GM12878 (cell line): Measurements from ENCODE around the gene ITPR2. TPM values are rescaled to one million over a fixed set of nuclear protein-coding genes. Genes with fewer than 3 reads are reported as not detected.
A peak's percentile ranks its signal among the peaks of the same experiment; 100 is the strongest.

Experiments used
- CBFB ChIP-seq: IDR thresholded peaks from 2 replicates; pipeline ENCODE4 v1.6.1; 2016; ENCODE audit warnings: antibody characterized with exemption, low read depth
- CEBPB ChIP-seq, 2 experiments: fragments of 150-350 bp in 1 of 2; IDR thresholded peaks; 2 replicates each; pipeline ENCODE4 v1.6.1; 2012 to 2014; ENCODE audit warnings: low read depth in 2 of 2, low read length in 2 of 2, borderline replicate concordance in 1 of 2, inconsistent platforms in 1 of 2
- CHD4 ChIP-seq: fragments of 200-600 bp; sonication (generic); IDR thresholded peaks from 2 replicates; pipeline ENCODE4 v1.6.1; 2016; ENCODE audit warnings: mild to moderate bottlenecking
- MYB ChIP-seq: fragments of 150-350 bp; IDR thresholded peaks from 2 replicates; pipeline ENCODE4 v1.6.1; 2014; ENCODE audit warnings: mild to moderate bottlenecking, low read depth, low read length, borderline replicate concordance
- MYC ChIP-seq: IDR thresholded peaks from 2 replicates; pipeline ENCODE4 v1.6.1; 2011; ENCODE audit warnings: mild to moderate bottlenecking, low read length, moderate library complexity, inconsistent platforms; ENCODE audit not compliant: insufficient read depth, insufficient replicate concordance, insufficient read length, severe bottlenecking
- NFXL1 ChIP-seq: fragments of 450-650 bp; IDR thresholded peaks from 2 replicates; pipeline ENCODE4 v1.6.1; 2017; ENCODE audit warnings: antibody characterized with exemption, mild to moderate bottlenecking, borderline replicate concordance
- NFYB ChIP-seq: IDR thresholded peaks from 2 replicates; pipeline ENCODE4 v1.6.1; 2011; ENCODE audit warnings: low read depth, mild to moderate bottlenecking, low read length, improper control_type of control experiment, moderate library complexity; ENCODE audit not compliant: insufficient read depth
- SMAD5 ChIP-seq: IDR thresholded peaks from 2 replicates; pipeline ENCODE4 v1.6.1; 2016; ENCODE audit warnings: antibody characterized with exemption, low read depth
- SREBF2 ChIP-seq: IDR thresholded peaks from 2 replicates; pipeline ENCODE4 v1.6.1; 2012; ENCODE audit warnings: mild to moderate bottlenecking, low read length
- TCF12 ChIP-seq: IDR thresholded peaks from 2 replicates; pipeline ENCODE4 v1.6.1; 2011; ENCODE audit warnings: low read depth, mild to moderate bottlenecking, low read length
- ZNF217 ChIP-seq: fragments of 450-650 bp; IDR thresholded peaks from 2 replicates; pipeline ENCODE4 v1.6.1; 2017; ENCODE audit warnings: antibody characterized with exemption, mild to moderate bottlenecking
- ZNF622 ChIP-seq: fragments of 450-650 bp; IDR thresholded peaks from 2 replicates; pipeline ENCODE4 v1.6.1; 2017; ENCODE audit warnings: mild to moderate bottlenecking, inconsistent platforms
- polyA plus RNA-seq, 11 experiments: library from polyadenylated mRNA; depleted of rRNA in 4 of 11; unstranded in 6 of 11; stranded (reverse) in 5 of 11; fragments of >200 nt; fragmentation: Nextera tagmentation in 4 of 11; fragmentation: Illumina TruSeq in 1 of 11; extraction: Ambion mirVana in 4 of 11; extraction: Trizol in 1 of 11; gene quantifications; 1 replicate in 1 of 11; 2 replicates in 10 of 11; pipeline versions ENCODE4 v1.2.1 to v1.2.3, GENCODE V29; 2011 to 2016; ENCODE audit warnings: inconsistent platforms in 2 of 11, missing spikeins in 2 of 11, low read depth in 1 of 11
- total RNA-seq, 4 experiments: library from RNA; depleted of rRNA in 3 of 4; stranded (reverse); fragments of >200 nt in 3 of 4; fragmentation: Illumina TruSeq in 1 of 4; extraction: Trizol in 1 of 4; gene quantifications; 2 replicates each; pipeline versions ENCODE4 v1.2.1 to v1.2.3, GENCODE V29; 2013 to 2021
- TF ChIP-seq, protein P1 (sequence below): fragments of 450-650 bp; IDR thresholded peaks from 2 replicates; pipeline ENCODE4 v1.6.1; 2014; ENCODE audit warnings: mild to moderate bottlenecking
- TF ChIP-seq, protein P2 (sequence below): fragments of 450-650 bp; IDR thresholded peaks from 2 replicates; pipeline ENCODE4 v1.6.1; 2016; ENCODE audit warnings: mild to moderate bottlenecking
- TF ChIP-seq, protein P3 (sequence below): IDR thresholded peaks from 2 replicates; pipeline ENCODE4 v1.6.1; 2012; ENCODE audit warnings: improper control_type of control experiment, low read depth, low read length; ENCODE audit not compliant: insufficient replicate concordance
- TF ChIP-seq, protein P4 (sequence below): fragments of 450-650 bp; IDR thresholded peaks from 2 replicates; pipeline ENCODE4 v1.6.1; 2017; ENCODE audit warnings: mild to moderate bottlenecking, moderate library complexity

ITPR2 gene
- total and polyA plus RNA-seq, 10 of the 15 experiments (the other 5 are each of a cell fraction or from before 2014, with no cell fraction given) = 7.5 to 76.2 (median 47.1) TPM

DNA sequence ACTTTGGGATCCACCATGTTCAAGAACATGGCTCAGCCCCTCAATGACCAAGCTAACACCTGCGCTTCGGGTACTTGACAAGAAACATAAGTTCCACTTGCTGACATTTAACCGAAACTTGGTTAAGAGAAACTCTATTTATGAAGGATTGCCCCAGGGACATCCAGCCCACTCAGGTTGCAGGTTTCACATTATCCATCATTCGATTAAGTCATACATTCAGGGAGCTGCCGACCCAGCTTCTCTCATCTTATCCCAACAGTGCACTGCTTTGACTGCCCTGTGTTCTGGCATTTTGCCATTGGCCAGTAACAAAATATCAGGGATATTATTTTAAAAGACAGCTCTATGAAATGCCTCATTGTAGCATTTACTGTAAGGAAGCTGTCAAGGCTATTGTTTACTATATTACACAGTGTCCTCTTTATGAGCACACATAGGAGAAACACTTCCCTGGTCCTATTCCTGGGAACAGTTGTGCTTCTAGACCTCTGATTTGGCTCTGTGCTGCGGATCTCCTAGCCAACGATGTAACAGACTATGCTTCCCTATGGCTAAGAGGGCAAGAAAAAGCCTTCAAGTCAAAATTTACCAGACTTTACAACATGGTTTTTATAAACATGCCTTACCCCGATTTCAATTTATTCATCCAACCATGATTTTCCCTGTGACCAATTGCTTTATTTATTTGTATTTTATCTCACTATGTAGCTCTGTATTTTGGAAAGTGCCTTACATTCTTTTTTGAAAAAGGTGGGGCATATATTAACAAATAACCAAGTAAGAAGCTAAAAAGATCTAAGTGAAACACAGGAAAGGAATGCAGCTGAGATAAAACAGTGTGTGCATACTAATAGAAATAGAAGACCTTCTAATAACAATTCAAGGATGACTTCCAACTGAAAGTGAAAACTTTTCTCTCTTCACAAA is 109.3 kb downstream of the ITPR2 start (continued):
- TF ChIP-seq NFXL1 (no peak), ZNF217 (no peak), NFYB (no peak), CEBPB (IDR thresholded peaks at IDR 0.05; ENCODE audit: borderline replicate concordance in 1 of 2, low read depth in 2 of 2, low read length in 2 of 2) (no peak), SREBF2 (no peak), CBFB (no peak; the same call in 1 of the 2 replicates), ZNF622 (no peak), CHD4 (no peak), SMAD5 (no peak), MYB (no peak), TCF12 (peak; percentile 79), MYC (no peak)
- TF ChIP-seq, protein P1, sequence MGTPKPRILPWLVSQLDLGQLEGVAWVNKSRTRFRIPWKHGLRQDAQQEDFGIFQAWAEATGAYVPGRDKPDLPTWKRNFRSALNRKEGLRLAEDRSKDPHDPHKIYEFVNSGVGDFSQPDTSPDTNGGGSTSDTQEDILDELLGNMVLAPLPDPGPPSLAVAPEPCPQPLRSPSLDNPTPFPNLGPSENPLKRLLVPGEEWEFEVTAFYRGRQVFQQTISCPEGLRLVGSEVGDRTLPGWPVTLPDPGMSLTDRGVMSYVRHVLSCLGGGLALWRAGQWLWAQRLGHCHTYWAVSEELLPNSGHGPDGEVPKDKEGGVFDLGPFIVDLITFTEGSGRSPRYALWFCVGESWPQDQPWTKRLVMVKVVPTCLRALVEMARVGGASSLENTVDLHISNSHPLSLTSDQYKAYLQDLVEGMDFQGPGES = no peak
- TF ChIP-seq, protein P2, sequence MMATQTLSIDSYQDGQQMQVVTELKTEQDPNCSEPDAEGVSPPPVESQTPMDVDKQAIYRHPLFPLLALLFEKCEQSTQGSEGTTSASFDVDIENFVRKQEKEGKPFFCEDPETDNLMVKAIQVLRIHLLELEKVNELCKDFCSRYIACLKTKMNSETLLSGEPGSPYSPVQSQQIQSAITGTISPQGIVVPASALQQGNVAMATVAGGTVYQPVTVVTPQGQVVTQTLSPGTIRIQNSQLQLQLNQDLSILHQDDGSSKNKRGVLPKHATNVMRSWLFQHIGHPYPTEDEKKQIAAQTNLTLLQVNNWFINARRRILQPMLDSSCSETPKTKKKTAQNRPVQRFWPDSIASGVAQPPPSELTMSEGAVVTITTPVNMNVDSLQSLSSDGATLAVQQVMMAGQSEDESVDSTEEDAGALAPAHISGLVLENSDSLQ = no peak
- TF ChIP-seq, protein P3, sequence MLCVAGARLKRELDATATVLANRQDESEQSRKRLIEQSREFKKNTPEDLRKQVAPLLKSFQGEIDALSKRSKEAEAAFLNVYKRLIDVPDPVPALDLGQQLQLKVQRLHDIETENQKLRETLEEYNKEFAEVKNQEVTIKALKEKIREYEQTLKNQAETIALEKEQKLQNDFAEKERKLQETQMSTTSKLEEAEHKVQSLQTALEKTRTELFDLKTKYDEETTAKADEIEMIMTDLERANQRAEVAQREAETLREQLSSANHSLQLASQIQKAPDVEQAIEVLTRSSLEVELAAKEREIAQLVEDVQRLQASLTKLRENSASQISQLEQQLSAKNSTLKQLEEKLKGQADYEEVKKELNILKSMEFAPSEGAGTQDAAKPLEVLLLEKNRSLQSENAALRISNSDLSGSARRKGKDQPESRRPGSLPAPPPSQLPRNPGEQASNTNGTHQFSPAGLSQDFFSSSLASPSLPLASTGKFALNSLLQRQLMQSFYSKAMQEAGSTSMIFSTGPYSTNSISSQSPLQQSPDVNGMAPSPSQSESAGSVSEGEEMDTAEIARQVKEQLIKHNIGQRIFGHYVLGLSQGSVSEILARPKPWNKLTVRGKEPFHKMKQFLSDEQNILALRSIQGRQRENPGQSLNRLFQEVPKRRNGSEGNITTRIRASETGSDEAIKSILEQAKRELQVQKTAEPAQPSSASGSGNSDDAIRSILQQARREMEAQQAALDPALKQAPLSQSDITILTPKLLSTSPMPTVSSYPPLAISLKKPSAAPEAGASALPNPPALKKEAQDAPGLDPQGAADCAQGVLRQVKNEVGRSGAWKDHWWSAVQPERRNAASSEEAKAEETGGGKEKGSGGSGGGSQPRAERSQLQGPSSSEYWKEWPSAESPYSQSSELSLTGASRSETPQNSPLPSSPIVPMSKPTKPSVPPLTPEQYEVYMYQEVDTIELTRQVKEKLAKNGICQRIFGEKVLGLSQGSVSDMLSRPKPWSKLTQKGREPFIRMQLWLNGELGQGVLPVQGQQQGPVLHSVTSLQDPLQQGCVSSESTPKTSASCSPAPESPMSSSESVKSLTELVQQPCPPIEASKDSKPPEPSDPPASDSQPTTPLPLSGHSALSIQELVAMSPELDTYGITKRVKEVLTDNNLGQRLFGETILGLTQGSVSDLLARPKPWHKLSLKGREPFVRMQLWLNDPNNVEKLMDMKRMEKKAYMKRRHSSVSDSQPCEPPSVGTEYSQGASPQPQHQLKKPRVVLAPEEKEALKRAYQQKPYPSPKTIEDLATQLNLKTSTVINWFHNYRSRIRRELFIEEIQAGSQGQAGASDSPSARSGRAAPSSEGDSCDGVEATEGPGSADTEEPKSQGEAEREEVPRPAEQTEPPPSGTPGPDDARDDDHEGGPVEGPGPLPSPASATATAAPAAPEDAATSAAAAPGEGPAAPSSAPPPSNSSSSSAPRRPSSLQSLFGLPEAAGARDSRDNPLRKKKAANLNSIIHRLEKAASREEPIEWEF = no peak
- TF ChIP-seq, protein P4, sequence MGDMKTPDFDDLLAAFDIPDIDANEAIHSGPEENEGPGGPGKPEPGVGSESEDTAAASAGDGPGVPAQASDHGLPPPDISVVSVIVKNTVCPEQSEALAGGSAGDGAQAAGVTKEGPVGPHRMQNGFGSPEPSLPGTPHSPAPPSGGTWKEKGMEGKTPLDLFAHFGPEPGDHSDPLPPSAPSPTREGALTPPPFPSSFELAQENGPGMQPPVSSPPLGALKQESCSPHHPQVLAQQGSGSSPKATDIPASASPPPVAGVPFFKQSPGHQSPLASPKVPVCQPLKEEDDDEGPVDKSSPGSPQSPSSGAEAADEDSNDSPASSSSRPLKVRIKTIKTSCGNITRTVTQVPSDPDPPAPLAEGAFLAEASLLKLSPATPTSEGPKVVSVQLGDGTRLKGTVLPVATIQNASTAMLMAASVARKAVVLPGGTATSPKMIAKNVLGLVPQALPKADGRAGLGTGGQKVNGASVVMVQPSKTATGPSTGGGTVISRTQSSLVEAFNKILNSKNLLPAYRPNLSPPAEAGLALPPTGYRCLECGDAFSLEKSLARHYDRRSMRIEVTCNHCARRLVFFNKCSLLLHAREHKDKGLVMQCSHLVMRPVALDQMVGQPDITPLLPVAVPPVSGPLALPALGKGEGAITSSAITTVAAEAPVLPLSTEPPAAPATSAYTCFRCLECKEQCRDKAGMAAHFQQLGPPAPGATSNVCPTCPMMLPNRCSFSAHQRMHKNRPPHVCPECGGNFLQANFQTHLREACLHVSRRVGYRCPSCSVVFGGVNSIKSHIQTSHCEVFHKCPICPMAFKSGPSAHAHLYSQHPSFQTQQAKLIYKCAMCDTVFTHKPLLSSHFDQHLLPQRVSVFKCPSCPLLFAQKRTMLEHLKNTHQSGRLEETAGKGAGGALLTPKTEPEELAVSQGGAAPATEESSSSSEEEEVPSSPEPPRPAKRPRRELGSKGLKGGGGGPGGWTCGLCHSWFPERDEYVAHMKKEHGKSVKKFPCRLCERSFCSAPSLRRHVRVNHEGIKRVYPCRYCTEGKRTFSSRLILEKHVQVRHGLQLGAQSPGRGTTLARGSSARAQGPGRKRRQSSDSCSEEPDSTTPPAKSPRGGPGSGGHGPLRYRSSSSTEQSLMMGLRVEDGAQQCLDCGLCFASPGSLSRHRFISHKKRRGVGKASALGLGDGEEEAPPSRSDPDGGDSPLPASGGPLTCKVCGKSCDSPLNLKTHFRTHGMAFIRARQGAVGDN = peak; percentile 66; the same call in 1 of the 2 replicates
